ENCODE results near the gene LRRN4. TPM values are rescaled to one million over a fixed set of nuclear protein-coding genes. Genes with fewer than 3 reads are reported as not detected.

LRRN4 gene
- total RNA-seq, 1 donor from 2014 or later = not detected

GRCh38 chr20:6083926-6084325, 30.1 kb upstream of the LRRN4 start:
- H3K27ac Mint-ChIP-seq = no peak overlapping the region
- DNase-seq = no peak
- H3K36me3 Mint-ChIP-seq (ENCODE audit: low read depth) = no peaks in the 10 kb centered on the region
- H3K27me3 Mint-ChIP-seq = peaks cover 4% of the 10 kb centered on the region
- ChIA-PET CTCF (no interaction called here), POLR2A (no interaction called here)
- no peak for ATAC-seq (ENCODE audit: low read depth)
- peaks cover 3% of the 10 kb centered on the region for H3K9me3 Mint-ChIP-seq
- no peak for TF ChIP-seq CTCF (IDR thresholded peaks at IDR 0.05)
- H3K4me3 Mint-ChIP-seq = no peak overlapping the region
- no peaks in the 10 kb centered on the region for H3K4me1 Mint-ChIP-seq
- intact Hi-C loops (cut with micrococcal nuclease) = no loop called here

- no peak for TF ChIP-seq CTCF (IDR thresholded peaks at IDR 0.05)
- Mint-ChIP-seq H3K4me3 (no peak overlapping the region), H3K27me3 (no peaks in the 10 kb centered on the region), H3K27ac (no peak overlapping the region), H3K9me3 (no peaks in the 10 kb centered on the region), H3K36me3 (ENCODE audit: low read depth) (no peaks in the 10 kb centered on the region), H3K4me1 (no peaks in the 10 kb centered on the region)
- no peak for ATAC-seq (ENCODE audit: low read depth)
- DNase-seq = no peak
- ChIA-PET CTCF (interaction anchor here (1.3 kb wide), 1 partner anchor 552 kb away, joined by 3 read pairs; no protein-coding TSS in a partner anchor), POLR2A (no interaction called here)
- intact Hi-C loops (cut with micrococcal nuclease) = no loop called here
These were observed 27.4 kb upstream of the LRRN4 start for GRCh38 chr20:6081236-6081635.

- CTCF ChIA-PET = interaction anchor here (0.8 to 9.1 kb wide), 2 partner anchors 550 to 555 kb away, joined by 3 to 85 read pairs; no protein-coding TSS in a partner anchor
- ATAC-seq (ENCODE audit: low read depth) (no peak), DNase-seq (no peak)
- no peaks in the 10 kb centered on the region for H3K4me1 Mint-ChIP-seq
- POLR2A ChIA-PET = no interaction called here
- intact Hi-C loops (cut with micrococcal nuclease) = loop anchor here (5.0 kb wide), 1 partner anchor 292 kb away; no protein-coding TSS in a partner anchor
- no peak overlapping the region for H3K4me3 Mint-ChIP-seq
- no peaks in the 10 kb centered on the region for H3K9me3 Mint-ChIP-seq
- H3K27me3 Mint-ChIP-seq = no peaks in the 10 kb centered on the region
- TF ChIP-seq CTCF (IDR thresholded peaks at IDR 0.05) = no peak
- no peaks in the 10 kb centered on the region for H3K36me3 Mint-ChIP-seq (ENCODE audit: low read depth)
- H3K27ac Mint-ChIP-seq = no peak overlapping the region
These were observed 25.2 kb upstream of the LRRN4 start for GRCh38 chr20:6079016-6079415.

GRCh38 chr20:6075428-6076219, 21.8 kb upstream of the LRRN4 start:
- DNase-seq = no peak
- H3K27ac Mint-ChIP-seq = no peak overlapping the region
- no peak for ATAC-seq (ENCODE audit: low read depth)
- H3K4me1 Mint-ChIP-seq = no peaks in the 10 kb centered on the region
- H3K9me3 Mint-ChIP-seq = no peaks in the 10 kb centered on the region
- no peak for TF ChIP-seq CTCF (IDR thresholded peaks at IDR 0.05)
- CTCF ChIA-PET = interaction anchor here (9.1 kb wide), 1 partner anchor 546 kb away, joined by 85 read pairs; no protein-coding TSS in a partner anchor
- no peak overlapping the region for H3K4me3 Mint-ChIP-seq
- H3K36me3 Mint-ChIP-seq (ENCODE audit: low read depth) = no peaks in the 10 kb centered on the region
- H3K27me3 Mint-ChIP-seq = no peaks in the 10 kb centered on the region
- intact Hi-C loops (cut with micrococcal nuclease) = loop anchor here (5.0 kb wide), 1 partner anchor 288 kb away; no protein-coding TSS in a partner anchor
- POLR2A ChIA-PET = no interaction called here

GRCh38 chr20:6074784-6075183, 20.9 kb upstream of the LRRN4 start:
- CTCF ChIA-PET = interaction anchor here (1.4 to 9.1 kb wide), 2 partner anchors 542 to 546 kb away, joined by 3 to 85 read pairs; no protein-coding TSS in a partner anchor
- Mint-ChIP-seq H3K36me3 (ENCODE audit: low read depth) (no peaks in the 10 kb centered on the region), H3K4me3 (no peak overlapping the region), H3K27me3 (peaks cover under 1% of the 10 kb centered on the region), H3K4me1 (no peaks in the 10 kb centered on the region), H3K9me3 (no peaks in the 10 kb centered on the region), H3K27ac (no peak overlapping the region)
- intact Hi-C loops (cut with micrococcal nuclease) = loop anchor here (5.0 kb wide), 1 partner anchor 287 kb away; no protein-coding TSS in a partner anchor
- POLR2A ChIA-PET = no interaction called here
- no peak for ATAC-seq (ENCODE audit: low read depth)
- DNase-seq = no peak
- TF ChIP-seq CTCF (IDR thresholded peaks at IDR 0.05) = no peak
